ENCODE measurements around the gene CYP1A1.

The CYP1A1 gene

DNA sequence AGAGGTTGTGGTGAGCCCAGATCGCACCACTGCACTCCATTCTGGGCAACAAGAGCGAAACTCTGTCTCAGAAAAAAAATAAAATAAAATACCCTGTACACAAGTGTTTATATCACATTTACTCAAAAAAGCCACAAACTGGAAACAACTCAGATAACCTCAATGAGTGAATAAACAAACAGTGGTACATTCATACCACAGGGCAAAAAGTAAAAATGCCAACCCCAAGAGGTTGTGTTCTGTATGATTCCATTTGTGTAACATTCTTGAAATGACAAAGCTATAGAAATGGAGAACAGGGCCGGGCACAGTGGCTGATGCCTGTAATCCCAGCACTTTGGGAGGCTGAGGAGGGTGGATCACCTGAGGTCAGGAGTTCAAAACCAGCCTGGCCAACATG lies 42.4 kb downstream of the CYP1A1 start:
- TF ChIP-seq, protein P1, sequence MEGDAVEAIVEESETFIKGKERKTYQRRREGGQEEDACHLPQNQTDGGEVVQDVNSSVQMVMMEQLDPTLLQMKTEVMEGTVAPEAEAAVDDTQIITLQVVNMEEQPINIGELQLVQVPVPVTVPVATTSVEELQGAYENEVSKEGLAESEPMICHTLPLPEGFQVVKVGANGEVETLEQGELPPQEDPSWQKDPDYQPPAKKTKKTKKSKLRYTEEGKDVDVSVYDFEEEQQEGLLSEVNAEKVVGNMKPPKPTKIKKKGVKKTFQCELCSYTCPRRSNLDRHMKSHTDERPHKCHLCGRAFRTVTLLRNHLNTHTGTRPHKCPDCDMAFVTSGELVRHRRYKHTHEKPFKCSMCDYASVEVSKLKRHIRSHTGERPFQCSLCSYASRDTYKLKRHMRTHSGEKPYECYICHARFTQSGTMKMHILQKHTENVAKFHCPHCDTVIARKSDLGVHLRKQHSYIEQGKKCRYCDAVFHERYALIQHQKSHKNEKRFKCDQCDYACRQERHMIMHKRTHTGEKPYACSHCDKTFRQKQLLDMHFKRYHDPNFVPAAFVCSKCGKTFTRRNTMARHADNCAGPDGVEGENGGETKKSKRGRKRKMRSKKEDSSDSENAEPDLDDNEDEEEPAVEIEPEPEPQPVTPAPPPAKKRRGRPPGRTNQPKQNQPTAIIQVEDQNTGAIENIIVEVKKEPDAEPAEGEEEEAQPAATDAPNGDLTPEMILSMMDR (IDR thresholded peaks at IDR 0.05; ENCODE audit: extremely low read depth, missing control alignments) = no peak
- DNase-seq (ENCODE audit: low spot score) = no peak

DNA sequence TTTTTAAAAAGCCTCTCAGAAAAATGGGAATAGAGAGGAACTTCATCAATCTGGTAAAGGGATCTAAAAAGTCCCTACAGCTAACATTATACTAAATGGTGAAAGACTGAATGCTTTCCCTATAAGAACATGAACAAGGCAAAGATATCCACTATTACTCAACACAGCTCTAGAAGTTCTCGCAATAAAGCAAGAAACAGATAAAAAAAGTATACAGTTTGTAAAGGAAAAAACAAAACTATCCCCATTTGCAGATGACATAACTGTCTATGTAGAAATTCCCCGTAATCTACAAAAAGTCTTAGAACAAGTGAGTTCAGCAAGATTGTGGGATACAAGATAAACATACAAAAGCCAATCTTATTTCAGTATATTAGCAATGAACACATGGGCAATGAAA lies 44.9 kb downstream of the CYP1A1 start:
- TF ChIP-seq, protein P1 (IDR thresholded peaks at IDR 0.05; ENCODE audit: extremely low read depth, missing control alignments) = no peak
- DNase-seq (ENCODE audit: low spot score) = no peak

DNA sequence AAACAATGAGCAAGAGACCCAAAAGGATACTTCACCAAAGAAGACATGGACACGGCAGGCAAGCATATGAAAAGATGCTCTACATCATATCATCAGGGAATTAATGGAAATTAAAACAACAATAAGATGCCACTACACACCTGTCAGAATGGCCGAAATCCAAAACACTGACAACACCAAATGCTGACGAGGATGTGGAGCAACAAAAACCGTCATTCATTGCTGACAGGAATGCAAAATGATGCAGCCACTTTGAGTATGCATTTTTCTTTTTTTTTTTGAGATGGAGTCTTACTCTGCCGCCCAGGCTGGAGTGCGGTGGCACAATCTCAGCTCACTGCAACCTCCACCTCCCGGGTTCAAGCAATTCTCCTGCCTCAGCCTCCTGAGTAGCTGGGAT lies 48.5 kb downstream of the CYP1A1 start:
- no peak for DNase-seq (ENCODE audit: low spot score)
- TF ChIP-seq, protein P1 (IDR thresholded peaks at IDR 0.05; ENCODE audit: extremely low read depth, missing control alignments) = no peak

DNA sequence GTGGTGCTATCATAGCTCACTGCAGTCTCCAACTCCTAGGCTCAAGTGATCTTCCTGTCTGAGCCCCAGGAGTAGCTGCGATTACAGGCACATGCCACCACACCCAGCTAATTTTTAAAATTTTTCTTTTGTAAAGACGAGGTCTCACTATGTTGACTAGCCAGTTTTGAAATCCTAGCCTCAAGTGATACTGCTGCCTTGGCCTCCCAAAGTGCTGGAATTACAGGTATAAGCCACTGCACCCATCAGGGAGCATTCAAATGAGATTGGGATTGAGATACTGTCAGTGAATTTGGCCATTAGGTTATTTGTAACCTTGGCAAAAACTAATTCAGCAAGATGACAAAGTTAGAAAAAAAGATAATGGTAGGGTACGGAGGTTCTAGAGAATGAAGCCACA lies 51.2 kb downstream of the CYP1A1 start:
- TF ChIP-seq, protein P1 (IDR thresholded peaks at IDR 0.05; ENCODE audit: extremely low read depth, missing control alignments) = no peak
- no peak for DNase-seq (ENCODE audit: low spot score)

DNA sequence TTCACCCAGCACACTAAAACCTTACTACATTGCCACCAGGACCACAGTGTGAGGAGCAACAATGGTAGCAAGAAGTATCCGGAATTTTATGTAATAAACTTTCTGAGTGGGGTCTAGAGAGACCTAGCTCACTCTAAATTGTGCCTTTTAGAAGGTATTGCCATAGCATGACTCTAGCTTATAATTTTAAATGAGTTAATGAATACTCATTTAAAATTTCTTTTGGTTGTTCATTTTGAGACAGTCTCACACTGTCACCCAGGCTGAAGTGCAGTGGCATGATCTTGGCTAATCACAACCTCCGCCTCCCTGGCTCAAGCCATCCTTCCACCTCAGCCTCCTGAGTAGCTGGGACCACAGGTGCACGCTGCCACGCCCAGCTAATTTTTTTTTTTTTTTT lies 55.7 kb downstream of the CYP1A1 start:
- DNase-seq (ENCODE audit: low spot score) = no peak
- TF ChIP-seq, protein P1 (IDR thresholded peaks at IDR 0.05; ENCODE audit: extremely low read depth, missing control alignments) = no peak
